HUDEP-2 (cell line): ENCODE data around the gene E2F3.

Experiments used
- DNase-seq, 76 experiments: peaks; one replicate each; lab custom pipeline; 2025; ENCODE audit not compliant: unreplicated experiment in 76 of 76; lab: John Stamatoyannopoulos, UW

Gene E2F3

GRCh38 chr6:20400456-20401204 is 1.0 kb upstream of the E2F3 start:
- peak in 39 of 76 experiments; percentile 11 to 72 (median 42) for DNase-seq

GRCh38 chr6:20402092-20402341 is 338 bp downstream of the E2F3 start:
- peak in 18 of 76 experiments; percentile 22 to 79 (median 44) for DNase-seq

- DNase-seq = peak in 60 of 76 experiments; percentile 26 to 89 (median 64)
These were observed 827 bp downstream of the E2F3 start for GRCh38 chr6:20402342-20403069.

GRCh38 chr6:20403070-20403765 is 1.5 kb downstream of the E2F3 start:
- peak in 74 of 76 experiments; percentile 82 to 98 (median 94) for DNase-seq

GRCh38 chr6:20403766-20404640 is 2.3 kb downstream of the E2F3 start:
- peak in 58 of 76 experiments; percentile 20 to 84 (median 66) for DNase-seq

- peak in 70 of 76 experiments; percentile 37 to 89 (median 66) for DNase-seq
These were observed 3.0 kb downstream of the E2F3 start for GRCh38 chr6:20404641-20405032.

GRCh38 chr6:20408851-20409250 is 7.2 kb downstream of the E2F3 start:
- peak in 1 of 76 experiments; percentile 23 for DNase-seq

GRCh38 chr6:20409427-20409971 is 7.8 kb downstream of the E2F3 start:
- DNase-seq = peak in 68 of 76 experiments; percentile 16 to 94 (median 72)

- no peak for DNase-seq
These were observed 9.9 kb downstream of the E2F3 start for GRCh38 chr6:20411544-20411943.

- DNase-seq = peak in 4 of 76 experiments; percentile 14 to 32 (median 20)
These were observed 10.4 kb downstream of the E2F3 start for GRCh38 chr6:20411953-20412681.

GRCh38 chr6:20412682-20413073 is 11.0 kb downstream of the E2F3 start:
- DNase-seq = no peak

GRCh38 chr6:20413826-20414225 is 12.1 kb downstream of the E2F3 start:
- DNase-seq = no peak

GRCh38 chr6:20414711-20415110 is 13.0 kb downstream of the E2F3 start:
- DNase-seq = no peak

- DNase-seq = no peak
These were observed 13.6 kb downstream of the E2F3 start for GRCh38 chr6:20415304-20415703.

GRCh38 chr6:20415712-20416454 is 14.2 kb downstream of the E2F3 start:
- DNase-seq = no peak

- no peak for DNase-seq
These were observed 15.1 kb downstream of the E2F3 start for GRCh38 chr6:20416567-20417345.

GRCh38 chr6:20417819-20418218 is 16.1 kb downstream of the E2F3 start:
- no peak for DNase-seq
